Sigmoid colon (tissue), 7 donors: ENCODE results near the gene EFCAB10. TPM values are rescaled to one million over a fixed set of nuclear protein-coding genes. Genes with fewer than 3 reads are reported as not detected.

Experiments
- DNase-seq: peaks from one replicate; pipeline ENCODE4 v3.0.0-alpha.2; 2019
- H3K27ac ChIP-seq, 4 donors: fragments of 200-600 bp; sonication (generic); one replicate each; pipeline ENCODE4 v1.5.1; 2016 to 2019; ENCODE audit warnings: mild to moderate bottlenecking in 1 of 4
- H3K27me3 ChIP-seq, 3 donors: fragments of 200-600 bp; sonication (generic); one replicate each; pipeline ENCODE4 v1.5.1; 2019; ENCODE audit warnings: mild to moderate bottlenecking in 1 of 3
- H3K36me3 ChIP-seq, 4 donors: fragments of 200-600 bp; sonication (generic); one replicate each; pipeline ENCODE4 v1.5.1; 2016 to 2019
- H3K4me1 ChIP-seq, 4 donors: fragments of 200-600 bp; sonication (generic); one replicate each; pipeline ENCODE4 v1.5.1; 2017 to 2019
- H3K4me3 ChIP-seq, 4 donors: fragments of 200-600 bp; sonication (generic); one replicate each; pipeline ENCODE4 v1.5.1; 2017 to 2019; ENCODE audit warnings: mild to moderate bottlenecking in 2 of 4, moderate library complexity in 1 of 4
- H3K9me3 ChIP-seq, 4 donors: fragments of 200-600 bp in 3 of 4; sonication (generic) in 3 of 4; one replicate each; pipeline versions ENCODE4 v1.5.1 to v1.6.1; 2013 to 2019
- CTCF ChIP-seq, 4 experiments: fragments of 450-650 bp in 3 of 4; fragments of 200-600 bp in 1 of 4; IDR thresholded peaks; one replicate each; pipeline ENCODE4 v1.5.1; 2016 to 2019; ENCODE audit warnings: antibody characterized with exemption in 4 of 4, mild to moderate bottlenecking in 3 of 4, moderate library complexity in 2 of 4
- EP300 ChIP-seq, 4 donors: sonication (generic); formaldehyde crosslinking; IDR thresholded peaks; one replicate each; pipeline ENCODE4 v1.6.1; 2017; ENCODE audit warnings: antibody characterized with exemption in 4 of 4
- POLR2A ChIP-seq, 2 donors: fragments of 450-650 bp; IDR thresholded peaks; one replicate each; pipeline ENCODE4 v1.6.1; 2016; ENCODE audit warnings: antibody characterized with exemption in 2 of 2, mild to moderate bottlenecking in 2 of 2, moderate library complexity in 2 of 2
- POLR2AphosphoS5 ChIP-seq, 4 donors: sonication (generic); formaldehyde crosslinking; IDR thresholded peaks; one replicate each; pipeline ENCODE4 v1.6.1; 2017; ENCODE audit warnings: antibody characterized with exemption in 4 of 4
- WGBS, 2 donors: extraction: QIAGEN DNeasy Blood & Tissue Kit; methylation state at CpG; one replicate each; pipeline ENCODE4 v1.1.7; 2013; 5-methylcytosine and 5-hydroxymethylcytosine counted together
- intact Hi-C: fragments of 100-400 bp; cut with DNase I; formaldehyde crosslinking; loops from one replicate; pipeline ENCODE4 v1.15.1; 2023
- polyA plus RNA-seq, 3 donors: library from polyadenylated mRNA; stranded (reverse); fragments of 200-250 nt; gene quantifications; one replicate each; pipeline ENCODE4 v1.2.3, GENCODE V29; 2013
- total RNA-seq, 4 donors: library from RNA; depleted of rRNA; stranded (reverse); fragments of >200 nt; gene quantifications; one replicate each; pipeline ENCODE4 v1.1.0, GENCODE V29; 2016
- donor health status: healthy with polysubstance abuse.
- donor health status: Bipolar disorder and iron deficiency.
- donor health status: healthy.

EFCAB10 gene
- total and polyA plus RNA-seq, 7 donors, result 0.13 TPM; not detected in 6

- H3K4me1 ChIP-seq, result peaks cover 0 to 10% (median 0%) of the 10 kb centered on the region in 4 donors
- H3K9me3 ChIP-seq, result no peaks in the 10 kb centered on the region
- no peak for TF ChIP-seq POLR2AphosphoS5 (IDR thresholded peaks at IDR 0.05)
- TF ChIP-seq CTCF (IDR thresholded peaks at IDR 0.05), result no peak
- TF ChIP-seq POLR2A (IDR thresholded peaks at IDR 0.05), result no peak
- TF ChIP-seq EP300 (IDR thresholded peaks at IDR 0.05), result no peak
- intact Hi-C loops, result no loop called here
- no peaks in the 10 kb centered on the region for H3K36me3 ChIP-seq
- no peak overlapping the region for H3K27ac ChIP-seq
- peaks cover 0 to 2% (median 0%) of the 10 kb centered on the region in 3 donors for H3K27me3 ChIP-seq
- no peak for DNase-seq
- no peak overlapping the region for H3K4me3 ChIP-seq
- WGBS, 2 donors, result 64 to 71% methylated on average over 4 of the region's 4 CpGs
Measured at GRCh38 chr7:105596866-105597265, 15.6 kb upstream of the EFCAB10 start.

- Histone ChIP-seq H3K4me3 (no peak overlapping the region), H3K4me1 (peaks cover 0 to 5% (median 0%) of the 10 kb centered on the region in 4 donors), H3K36me3 (no peaks in the 10 kb centered on the region), H3K9me3 (no peaks in the 10 kb centered on the region), H3K27me3 (peaks cover 0 to 2% (median 0%) of the 10 kb centered on the region in 3 donors), H3K27ac (no peak overlapping the region)
- DNase-seq, result no peak
- 66 to 80% methylated on average over 3 of the region's 3 CpGs for WGBS, 2 donors
- no peak for TF ChIP-seq POLR2AphosphoS5 (IDR thresholded peaks at IDR 0.05)
- no peak for TF ChIP-seq EP300 (IDR thresholded peaks at IDR 0.05)
- TF ChIP-seq POLR2A (IDR thresholded peaks at IDR 0.05), result no peak
- TF ChIP-seq CTCF (IDR thresholded peaks at IDR 0.05), result no peak
- intact Hi-C loops, result no loop called here
Measured at GRCh38 chr7:105594034-105594433, 12.7 kb upstream of the EFCAB10 start.

GRCh38 chr7:105591522-105591921 is 10.2 kb upstream of the EFCAB10 start:
- 59 to 64% methylated on average over 2 of the region's 2 CpGs for WGBS, 2 donors
- intact Hi-C loops, result no loop called here
- TF ChIP-seq POLR2AphosphoS5 (IDR thresholded peaks at IDR 0.05) (no peak), POLR2A (IDR thresholded peaks at IDR 0.05) (no peak), EP300 (IDR thresholded peaks at IDR 0.05) (no peak), CTCF (IDR thresholded peaks at IDR 0.05) (no peak)
- H3K9me3 ChIP-seq, result no peaks in the 10 kb centered on the region
- H3K4me3 ChIP-seq, result no peak overlapping the region
- no peak overlapping the region for H3K27ac ChIP-seq
- peaks cover 0 to 2% (median 0%) of the 10 kb centered on the region in 3 donors for H3K27me3 ChIP-seq
- peaks cover 0 to 8% (median 0%) of the 10 kb centered on the region in 4 donors for H3K4me1 ChIP-seq
- no peak for DNase-seq
- H3K36me3 ChIP-seq, result no peaks in the 10 kb centered on the region

- Histone ChIP-seq H3K4me3 (no peak overlapping the region), H3K36me3 (no peaks in the 10 kb centered on the region), H3K27ac (no peak overlapping the region), H3K27me3 (no peaks in the 10 kb centered on the region), H3K9me3 (no peaks in the 10 kb centered on the region), H3K4me1 (peaks cover 0 to 8% (median 0%) of the 10 kb centered on the region in 4 donors)
- no peak for TF ChIP-seq POLR2A (IDR thresholded peaks at IDR 0.05)
- TF ChIP-seq EP300 (IDR thresholded peaks at IDR 0.05), result no peak
- TF ChIP-seq POLR2AphosphoS5 (IDR thresholded peaks at IDR 0.05), result no peak
- no peak for TF ChIP-seq CTCF (IDR thresholded peaks at IDR 0.05)
- no peak for DNase-seq
- WGBS, 2 donors, result 81 to 90% methylated on average over 5 of the region's 5 CpGs
- intact Hi-C loops, result no loop called here
Measured at GRCh38 chr7:105590793-105591192, 9.5 kb upstream of the EFCAB10 start.
